Esophagus squamous epithelium (tissue), 4 donors: ENCODE results near the gene NDRG3.

Experiments
- POLR2A ChIP-seq, 4 donors: fragments of 450-650 bp; IDR thresholded peaks; one replicate each; pipeline ENCODE4 v1.6.1; 2017; ENCODE audit warnings: antibody characterized with exemption in 4 of 4, mild to moderate bottlenecking in 4 of 4, moderate library complexity in 3 of 4
- TF ChIP-seq, protein P1 (sequence below), 6 experiments: fragments of 450-650 bp in 4 of 6; fragments of 200-600 bp in 2 of 6; sonication (generic) in 2 of 6; IDR thresholded peaks; one replicate each; pipeline ENCODE4 v1.5.1; 2016 to 2019; ENCODE audit warnings: antibody characterized with exemption in 6 of 6, mild to moderate bottlenecking in 4 of 6, moderate library complexity in 4 of 6

DNA sequence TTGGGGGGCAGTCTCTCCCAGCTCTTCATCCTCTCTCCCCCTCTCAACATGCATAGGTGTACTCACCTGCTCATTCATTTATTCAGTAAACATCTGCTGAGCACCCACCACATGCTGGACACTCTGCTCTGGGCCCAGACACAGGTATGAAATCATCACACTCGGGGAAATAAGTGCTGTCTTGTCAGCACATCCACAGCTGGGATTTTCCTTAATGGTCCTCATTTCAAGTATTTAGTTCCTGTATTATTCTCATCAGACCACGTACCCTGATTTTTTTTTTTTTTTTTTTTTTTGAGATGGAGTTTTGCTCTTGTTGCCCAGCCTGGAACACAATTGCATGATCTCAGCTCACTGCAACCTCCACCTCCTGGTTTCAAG is 121.0 kb downstream of the NDRG3 start:
- TF ChIP-seq, protein P1, sequence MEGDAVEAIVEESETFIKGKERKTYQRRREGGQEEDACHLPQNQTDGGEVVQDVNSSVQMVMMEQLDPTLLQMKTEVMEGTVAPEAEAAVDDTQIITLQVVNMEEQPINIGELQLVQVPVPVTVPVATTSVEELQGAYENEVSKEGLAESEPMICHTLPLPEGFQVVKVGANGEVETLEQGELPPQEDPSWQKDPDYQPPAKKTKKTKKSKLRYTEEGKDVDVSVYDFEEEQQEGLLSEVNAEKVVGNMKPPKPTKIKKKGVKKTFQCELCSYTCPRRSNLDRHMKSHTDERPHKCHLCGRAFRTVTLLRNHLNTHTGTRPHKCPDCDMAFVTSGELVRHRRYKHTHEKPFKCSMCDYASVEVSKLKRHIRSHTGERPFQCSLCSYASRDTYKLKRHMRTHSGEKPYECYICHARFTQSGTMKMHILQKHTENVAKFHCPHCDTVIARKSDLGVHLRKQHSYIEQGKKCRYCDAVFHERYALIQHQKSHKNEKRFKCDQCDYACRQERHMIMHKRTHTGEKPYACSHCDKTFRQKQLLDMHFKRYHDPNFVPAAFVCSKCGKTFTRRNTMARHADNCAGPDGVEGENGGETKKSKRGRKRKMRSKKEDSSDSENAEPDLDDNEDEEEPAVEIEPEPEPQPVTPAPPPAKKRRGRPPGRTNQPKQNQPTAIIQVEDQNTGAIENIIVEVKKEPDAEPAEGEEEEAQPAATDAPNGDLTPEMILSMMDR (IDR thresholded peaks at IDR 0.05): no peak
- TF ChIP-seq POLR2A (IDR thresholded peaks at IDR 0.05): no peak
